Measurements from ENCODE around the gene CD7.

The CD7 gene

DNA sequence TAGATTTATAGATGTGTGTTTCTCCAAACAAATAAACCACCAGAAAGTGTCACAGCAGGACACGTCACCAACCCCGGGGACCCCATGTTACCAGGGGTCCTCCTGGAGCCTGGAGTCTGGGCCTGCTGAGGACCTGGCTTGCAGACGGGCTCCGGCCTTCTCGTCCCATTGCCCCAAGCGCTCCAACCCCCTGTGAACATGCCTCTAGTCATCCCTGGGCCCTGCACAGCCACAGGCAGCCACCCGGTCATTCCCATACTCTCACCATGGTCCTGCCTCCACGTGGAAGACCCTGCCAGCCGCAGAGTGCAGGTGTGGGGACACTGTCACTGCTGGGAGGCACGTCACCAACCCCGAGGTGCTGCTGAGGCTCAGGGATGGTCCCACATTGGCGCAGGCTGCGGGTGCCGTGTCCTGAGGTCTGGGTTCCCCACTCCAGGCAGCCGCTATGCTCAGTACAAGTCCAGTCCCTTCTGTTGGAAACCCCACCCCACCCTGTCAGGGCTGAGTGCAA is 11.6 kb upstream of the CD7 start:
- TF ChIP-seq, protein P1, sequence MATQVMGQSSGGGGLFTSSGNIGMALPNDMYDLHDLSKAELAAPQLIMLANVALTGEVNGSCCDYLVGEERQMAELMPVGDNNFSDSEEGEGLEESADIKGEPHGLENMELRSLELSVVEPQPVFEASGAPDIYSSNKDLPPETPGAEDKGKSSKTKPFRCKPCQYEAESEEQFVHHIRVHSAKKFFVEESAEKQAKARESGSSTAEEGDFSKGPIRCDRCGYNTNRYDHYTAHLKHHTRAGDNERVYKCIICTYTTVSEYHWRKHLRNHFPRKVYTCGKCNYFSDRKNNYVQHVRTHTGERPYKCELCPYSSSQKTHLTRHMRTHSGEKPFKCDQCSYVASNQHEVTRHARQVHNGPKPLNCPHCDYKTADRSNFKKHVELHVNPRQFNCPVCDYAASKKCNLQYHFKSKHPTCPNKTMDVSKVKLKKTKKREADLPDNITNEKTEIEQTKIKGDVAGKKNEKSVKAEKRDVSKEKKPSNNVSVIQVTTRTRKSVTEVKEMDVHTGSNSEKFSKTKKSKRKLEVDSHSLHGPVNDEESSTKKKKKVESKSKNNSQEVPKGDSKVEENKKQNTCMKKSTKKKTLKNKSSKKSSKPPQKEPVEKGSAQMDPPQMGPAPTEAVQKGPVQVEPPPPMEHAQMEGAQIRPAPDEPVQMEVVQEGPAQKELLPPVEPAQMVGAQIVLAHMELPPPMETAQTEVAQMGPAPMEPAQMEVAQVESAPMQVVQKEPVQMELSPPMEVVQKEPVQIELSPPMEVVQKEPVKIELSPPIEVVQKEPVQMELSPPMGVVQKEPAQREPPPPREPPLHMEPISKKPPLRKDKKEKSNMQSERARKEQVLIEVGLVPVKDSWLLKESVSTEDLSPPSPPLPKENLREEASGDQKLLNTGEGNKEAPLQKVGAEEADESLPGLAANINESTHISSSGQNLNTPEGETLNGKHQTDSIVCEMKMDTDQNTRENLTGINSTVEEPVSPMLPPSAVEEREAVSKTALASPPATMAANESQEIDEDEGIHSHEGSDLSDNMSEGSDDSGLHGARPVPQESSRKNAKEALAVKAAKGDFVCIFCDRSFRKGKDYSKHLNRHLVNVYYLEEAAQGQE (IDR thresholded peaks at IDR 0.05; ENCODE audit: insufficient read depth in 1 of 2, low read depth in 2 of 2, low read length in 2 of 2) = no peak
- TF ChIP-seq SIN3A (IDR thresholded peaks at IDR 0.05; ENCODE audit: borderline replicate concordance, insufficient read depth, low read length) (no peak), POLR2AphosphoS5 (IDR thresholded peaks at IDR 0.05; ENCODE audit: low read depth, low read length) (no peak), FOXP2 (optimal IDR thresholded peaks at IDR 0.05; ENCODE audit: borderline replicate concordance, extremely low read depth, extremely low read length, insufficient read depth) (no peak), TAF1 (IDR thresholded peaks at IDR 0.05; ENCODE audit: borderline replicate concordance, insufficient read depth, low read length) (no peak)

DNA sequence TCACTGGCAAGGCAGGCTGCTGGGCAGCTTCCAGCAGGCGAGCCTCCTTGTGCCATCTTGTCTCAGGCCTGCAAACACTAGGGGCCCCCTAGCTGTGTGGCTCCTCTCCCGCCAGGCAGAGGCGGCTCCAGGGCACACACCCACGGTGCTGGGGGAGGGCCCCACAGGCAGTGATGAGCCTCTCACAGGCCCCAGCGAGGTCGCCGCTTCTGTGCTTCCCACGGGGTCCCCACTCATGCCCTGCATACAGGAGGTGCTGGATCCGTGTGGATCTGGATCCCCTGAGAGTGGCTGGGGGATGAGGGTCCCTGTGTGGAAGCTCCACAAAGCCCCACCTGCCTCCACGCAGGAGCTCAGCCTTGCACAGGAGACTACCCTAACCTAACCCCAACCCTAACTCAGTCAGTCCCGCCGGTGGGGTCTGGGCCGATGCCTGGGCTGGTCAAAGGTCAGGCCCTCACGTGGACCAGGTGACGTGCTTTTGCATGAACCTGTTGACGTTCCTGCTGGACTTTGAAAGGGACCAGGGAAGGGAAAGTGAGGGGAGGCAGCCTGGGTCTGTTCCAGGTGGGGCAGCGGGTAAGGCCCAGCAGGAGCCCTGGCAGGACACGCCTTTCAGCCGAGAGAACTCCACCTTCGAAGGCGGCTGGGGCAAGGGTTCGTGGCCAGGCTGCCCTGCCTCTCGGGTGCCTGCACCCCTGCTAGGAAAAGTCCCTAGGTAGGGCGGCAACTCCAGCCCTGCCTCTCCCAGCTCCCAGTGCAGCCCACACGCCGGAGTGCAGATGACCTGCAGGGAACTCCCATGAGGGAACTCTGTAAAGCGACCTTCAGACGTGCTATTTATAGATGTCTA is 11.0 kb upstream of the CD7 start:
- TF ChIP-seq SIN3A (IDR thresholded peaks at IDR 0.05; ENCODE audit: borderline replicate concordance, insufficient read depth, low read length) (no peak), POLR2AphosphoS5 (IDR thresholded peaks at IDR 0.05; ENCODE audit: low read depth, low read length) (no peak), TAF1 (IDR thresholded peaks at IDR 0.05; ENCODE audit: borderline replicate concordance, insufficient read depth, low read length) (no peak), FOXP2 (optimal IDR thresholded peaks at IDR 0.05; ENCODE audit: borderline replicate concordance, extremely low read depth, extremely low read length, insufficient read depth) (no peak)
- TF ChIP-seq, protein P1 (IDR thresholded peaks at IDR 0.05; ENCODE audit: insufficient read depth in 1 of 2, low read depth in 2 of 2, low read length in 2 of 2) = no peak

DNA sequence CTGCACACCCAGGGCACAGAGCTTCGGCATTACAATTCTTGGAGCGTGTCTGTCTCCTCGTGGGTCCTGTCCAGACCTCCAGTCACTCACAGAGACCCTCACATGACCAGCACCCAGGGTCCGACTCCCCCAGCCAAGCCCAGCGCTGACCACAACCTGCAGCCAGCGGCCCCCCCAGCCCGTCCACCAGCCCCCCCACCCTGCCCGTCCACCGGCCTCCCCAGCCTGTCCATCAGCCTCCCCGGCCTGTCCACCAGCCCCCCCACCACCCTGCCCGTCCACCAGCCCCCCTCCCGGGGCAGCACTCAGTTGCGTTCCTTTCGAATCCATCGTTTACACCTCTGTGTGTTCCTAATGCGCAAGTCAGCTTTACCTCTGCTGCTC is 10.3 kb upstream of the CD7 start:
- TF ChIP-seq SIN3A (IDR thresholded peaks at IDR 0.05; ENCODE audit: borderline replicate concordance, insufficient read depth, low read length) = no peak
- TF ChIP-seq POLR2AphosphoS5 (IDR thresholded peaks at IDR 0.05; ENCODE audit: low read depth, low read length) = no peak
- no peak for TF ChIP-seq FOXP2 (optimal IDR thresholded peaks at IDR 0.05; ENCODE audit: borderline replicate concordance, extremely low read depth, extremely low read length, insufficient read depth)
- no peak for TF ChIP-seq TAF1 (IDR thresholded peaks at IDR 0.05; ENCODE audit: borderline replicate concordance, insufficient read depth, low read length)
- TF ChIP-seq, protein P1 (IDR thresholded peaks at IDR 0.05; ENCODE audit: insufficient read depth in 1 of 2, low read depth in 2 of 2, low read length in 2 of 2) = no peak

DNA sequence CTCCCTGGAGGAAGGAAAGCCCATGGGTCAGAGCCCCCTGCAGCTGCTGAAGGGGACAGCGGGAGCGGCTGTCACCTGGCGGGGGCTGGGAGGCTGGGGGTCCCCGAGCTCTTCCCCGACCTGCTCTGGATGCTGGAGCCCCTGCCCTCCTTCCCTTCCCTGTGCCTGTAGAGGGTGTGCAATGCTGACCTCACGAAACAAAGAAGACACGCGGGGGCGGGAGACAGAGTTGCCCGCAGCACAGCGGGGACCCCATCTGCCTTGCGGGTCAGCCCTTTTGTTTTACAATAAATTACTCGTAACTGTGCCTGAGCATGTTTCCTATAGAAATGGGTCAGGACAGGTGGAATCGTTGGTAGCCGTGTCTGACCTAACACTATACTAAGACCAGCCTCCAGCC is 9.9 kb upstream of the CD7 start:
- TF ChIP-seq, protein P1 (IDR thresholded peaks at IDR 0.05; ENCODE audit: insufficient read depth in 1 of 2, low read depth in 2 of 2, low read length in 2 of 2) = no peak
- TF ChIP-seq FOXP2 (optimal IDR thresholded peaks at IDR 0.05; ENCODE audit: borderline replicate concordance, extremely low read depth, extremely low read length, insufficient read depth) = no peak
- no peak for TF ChIP-seq SIN3A (IDR thresholded peaks at IDR 0.05; ENCODE audit: borderline replicate concordance, insufficient read depth, low read length)
- no peak for TF ChIP-seq TAF1 (IDR thresholded peaks at IDR 0.05; ENCODE audit: borderline replicate concordance, insufficient read depth, low read length)
- no peak for TF ChIP-seq POLR2AphosphoS5 (IDR thresholded peaks at IDR 0.05; ENCODE audit: low read depth, low read length)

All from PFSK-1 (cell line).